HUES6 (cell line): Measurements from ENCODE around the gene LMAN2.
"Not testable (repeated sequence)": the region's sequence is repeated elsewhere in the genome, so short reads cannot be mapped to it uniquely, and the experiment has no call there.

Experiments used
- H3K27ac ChIP-seq: 2 replicates; pipeline ENCODE4 v1.7.0; 2013; ENCODE audit warnings: low read depth, mild to moderate bottlenecking, low read length, inconsistent platforms
- H3K27me3 ChIP-seq: 2 replicates; pipeline ENCODE4 v1.6.1; 2013; ENCODE audit warnings: low read length; ENCODE audit not compliant: control insufficient read depth, insufficient read depth
- H3K36me3 ChIP-seq: 2 replicates; pipeline ENCODE4 v1.6.1; 2013; ENCODE audit warnings: low read length; ENCODE audit not compliant: control insufficient read depth, insufficient read depth
- H3K4me1 ChIP-seq: 2 replicates; pipeline ENCODE4 v1.6.1; 2013; ENCODE audit warnings: low read length; ENCODE audit not compliant: control insufficient read depth, insufficient read depth
- H3K4me3 ChIP-seq: 2 replicates; pipeline ENCODE4 v1.5.1; 2013; ENCODE audit warnings: low read depth, low read length
- H3K9ac ChIP-seq: one replicate; pipeline ENCODE4 v1.6.1; 2013; ENCODE audit warnings: mild to moderate bottlenecking, low read length
- H3K9me3 ChIP-seq: 2 replicates; pipeline ENCODE4 v1.6.1; 2013; ENCODE audit warnings: low read depth, low read length; ENCODE audit not compliant: control insufficient read depth, insufficient read depth

Gene LMAN2

GRCh38 chr5:177343777-177344176, 7.7 kb downstream of the LMAN2 start:
- Histone ChIP-seq H3K27me3 (no peaks in the 10 kb centered on the region), H3K27ac (no peak overlapping the region), H3K9me3 (no peaks in the 10 kb centered on the region), H3K9ac (no peak overlapping the region), H3K4me3 (no peak overlapping the region), H3K36me3 (peaks cover 29% of the 10 kb centered on the region), H3K4me1 (peaks cover 13% of the 10 kb centered on the region; the same call in 1 of the 2 replicates)

GRCh38 chr5:177343000-177343399, 8.5 kb downstream of the LMAN2 start:
- Histone ChIP-seq H3K4me1 (peaks cover 14% of the 10 kb centered on the region; the same call in 1 of the 2 replicates), H3K36me3 (peaks cover 34% of the 10 kb centered on the region)
- not testable (repeated sequence) for H3K9me3 ChIP-seq, H3K4me3 ChIP-seq, H3K27ac ChIP-seq, H3K9ac ChIP-seq, H3K27me3 ChIP-seq

GRCh38 chr5:177339107-177339638, 12.3 kb downstream of the LMAN2 start:
- no peak overlapping the region for H3K4me3 ChIP-seq
- H3K27ac ChIP-seq = peak overlapping the region; percentile 62; the same call in 1 of the 2 replicates
- peaks cover 59% of the 10 kb centered on the region for H3K36me3 ChIP-seq
- H3K27me3 ChIP-seq = no peaks in the 10 kb centered on the region
- no peaks in the 10 kb centered on the region for H3K9me3 ChIP-seq
- H3K9ac ChIP-seq = peak overlapping the region; percentile 31
- H3K4me1 ChIP-seq = peaks cover 33% of the 10 kb centered on the region

GRCh38 chr5:177338251-177339106, 13.0 kb downstream of the LMAN2 start:
- no peak overlapping the region for H3K4me3 ChIP-seq
- H3K4me1 ChIP-seq = peaks cover 33% of the 10 kb centered on the region
- H3K9me3 ChIP-seq = no peaks in the 10 kb centered on the region
- H3K9ac ChIP-seq = peak overlapping the region; percentile 23
- H3K36me3 ChIP-seq = peaks cover 63% of the 10 kb centered on the region
- peak overlapping the region; percentile 39; the same call in 1 of the 2 replicates for H3K27ac ChIP-seq
- H3K27me3 ChIP-seq = no peaks in the 10 kb centered on the region

- Histone ChIP-seq H3K9ac (peak overlapping the region; percentile 5), H3K27me3 (no peaks in the 10 kb centered on the region), H3K4me3 (no peak overlapping the region), H3K4me1 (peaks cover 33% of the 10 kb centered on the region), H3K36me3 (peaks cover 76% of the 10 kb centered on the region), H3K9me3 (no peaks in the 10 kb centered on the region), H3K27ac (peak overlapping the region; percentile 67; the same call in 1 of the 2 replicates)
Measured at GRCh38 chr5:177336603-177337494, 14.6 kb downstream of the LMAN2 start.

- no peak overlapping the region for H3K9ac ChIP-seq
- H3K9me3 ChIP-seq = no peaks in the 10 kb centered on the region
- peaks cover 77% of the 10 kb centered on the region for H3K36me3 ChIP-seq
- peak overlapping the region; percentile 67; the same call in 1 of the 2 replicates for H3K27ac ChIP-seq
- no peaks in the 10 kb centered on the region for H3K27me3 ChIP-seq
- H3K4me3 ChIP-seq = no peak overlapping the region
- H3K4me1 ChIP-seq = peaks cover 33% of the 10 kb centered on the region
Measured at GRCh38 chr5:177336112-177336511, 15.4 kb downstream of the LMAN2 start.

GRCh38 chr5:177335701-177336065, 15.8 kb downstream of the LMAN2 start:
- H3K27me3 ChIP-seq = no peaks in the 10 kb centered on the region
- peaks cover 80% of the 10 kb centered on the region for H3K36me3 ChIP-seq
- no peak overlapping the region for H3K9ac ChIP-seq
- no peak overlapping the region for H3K4me3 ChIP-seq
- H3K27ac ChIP-seq = no peak overlapping the region
- H3K4me1 ChIP-seq = peaks cover 33% of the 10 kb centered on the region
- no peaks in the 10 kb centered on the region for H3K9me3 ChIP-seq

GRCh38 chr5:177334781-177335700, 16.4 kb downstream of the LMAN2 start:
- no peaks in the 10 kb centered on the region for H3K9me3 ChIP-seq
- H3K9ac ChIP-seq = no peak overlapping the region
- peaks cover 86% of the 10 kb centered on the region for H3K36me3 ChIP-seq
- no peaks in the 10 kb centered on the region for H3K27me3 ChIP-seq
- H3K4me3 ChIP-seq = no peak overlapping the region
- no peak overlapping the region for H3K27ac ChIP-seq
- H3K4me1 ChIP-seq = peaks cover 30% of the 10 kb centered on the region

- H3K27ac ChIP-seq = no peak overlapping the region
- H3K9ac ChIP-seq = no peak overlapping the region
- H3K9me3 ChIP-seq = no peaks in the 10 kb centered on the region
- H3K36me3 ChIP-seq = peaks cover 92% of the 10 kb centered on the region
- H3K4me3 ChIP-seq = no peak overlapping the region
- peaks cover 22% of the 10 kb centered on the region for H3K4me1 ChIP-seq
- H3K27me3 ChIP-seq = no peaks in the 10 kb centered on the region
Measured at GRCh38 chr5:177334155-177334551, 17.3 kb downstream of the LMAN2 start.

- Histone ChIP-seq H3K36me3 (peaks cover 89% of the 10 kb centered on the region), H3K4me3 (no peak overlapping the region), H3K27ac (no peak overlapping the region)
Measured at GRCh38 chr5:177333420-177334154, 17.9 kb downstream of the LMAN2 start.

More at GRCh38 chr5:177333420-177334154, 17.9 kb downstream of the LMAN2 start:
- Histone ChIP-seq H3K9ac (no peak overlapping the region), H3K27me3 (no peaks in the 10 kb centered on the region), H3K4me1 (peaks cover 20% of the 10 kb centered on the region), H3K9me3 (no peaks in the 10 kb centered on the region)
